ENCODE measurements around the gene PRODH2. TPM values are rescaled to one million over a fixed set of nuclear protein-coding genes. Genes with fewer than 3 reads are reported as not detected.
A peak's percentile ranks its signal among the peaks of the same experiment; 100 is the strongest.

Gene PRODH2
- total RNA-seq, 6 experiments from 2014 or later: not detected

DNA sequence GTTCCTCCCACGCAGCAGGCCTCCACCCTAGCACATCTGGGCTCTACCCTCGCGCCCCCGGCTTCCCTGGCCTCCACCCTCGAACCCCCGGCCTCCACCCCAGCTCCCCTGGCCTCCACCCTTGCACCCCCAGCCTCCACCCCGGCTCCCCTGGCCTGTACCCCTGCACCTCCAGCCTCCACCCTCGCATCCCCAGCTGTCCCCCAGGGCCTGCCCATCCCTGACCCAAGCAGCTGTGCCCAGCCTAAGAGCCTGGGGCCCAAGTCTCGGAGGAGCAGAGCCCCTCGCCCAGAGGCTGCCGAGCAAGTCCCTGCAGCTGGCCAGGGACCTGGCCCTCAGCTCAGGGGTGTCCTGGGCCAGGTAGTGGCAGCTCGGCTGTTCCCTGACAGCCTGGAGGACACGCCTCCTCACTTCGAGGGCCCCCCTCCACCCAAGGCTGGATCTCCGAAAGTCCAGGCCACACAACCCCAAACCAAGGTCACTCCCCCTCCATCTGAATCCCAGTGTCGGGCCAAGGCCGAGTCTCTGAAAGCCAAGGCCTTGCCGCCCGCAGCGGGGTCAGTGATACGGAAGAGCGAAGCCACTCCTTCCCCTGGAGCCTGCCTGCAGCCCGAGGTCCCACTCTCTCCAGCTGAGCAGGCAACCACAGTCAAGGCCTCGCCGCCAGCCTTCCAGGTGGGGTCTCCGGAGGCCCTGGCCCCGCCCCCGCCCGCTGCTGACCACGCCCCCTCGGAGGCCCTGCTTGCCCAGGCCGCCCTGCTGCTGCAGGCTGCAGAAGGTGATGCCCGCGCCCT lies 45.2 kb downstream of the PRODH2 start:
- H3K27me3 Mint-ChIP-seq (ENCODE audit: insufficient read depth): peaks cover 2% of the 10 kb centered on the region
- DNase-seq: no peak
- H3K4me3 Mint-ChIP-seq: no peak overlapping the region
- no peak overlapping the region for H3K27ac Mint-ChIP-seq
- peaks cover 6% of the 10 kb centered on the region; the same call in 1 of the 2 replicates for H3K4me1 Mint-ChIP-seq (ENCODE audit: low read depth)
- no peaks in the 10 kb centered on the region for H3K9me3 Mint-ChIP-seq
- TF ChIP-seq, protein P1, sequence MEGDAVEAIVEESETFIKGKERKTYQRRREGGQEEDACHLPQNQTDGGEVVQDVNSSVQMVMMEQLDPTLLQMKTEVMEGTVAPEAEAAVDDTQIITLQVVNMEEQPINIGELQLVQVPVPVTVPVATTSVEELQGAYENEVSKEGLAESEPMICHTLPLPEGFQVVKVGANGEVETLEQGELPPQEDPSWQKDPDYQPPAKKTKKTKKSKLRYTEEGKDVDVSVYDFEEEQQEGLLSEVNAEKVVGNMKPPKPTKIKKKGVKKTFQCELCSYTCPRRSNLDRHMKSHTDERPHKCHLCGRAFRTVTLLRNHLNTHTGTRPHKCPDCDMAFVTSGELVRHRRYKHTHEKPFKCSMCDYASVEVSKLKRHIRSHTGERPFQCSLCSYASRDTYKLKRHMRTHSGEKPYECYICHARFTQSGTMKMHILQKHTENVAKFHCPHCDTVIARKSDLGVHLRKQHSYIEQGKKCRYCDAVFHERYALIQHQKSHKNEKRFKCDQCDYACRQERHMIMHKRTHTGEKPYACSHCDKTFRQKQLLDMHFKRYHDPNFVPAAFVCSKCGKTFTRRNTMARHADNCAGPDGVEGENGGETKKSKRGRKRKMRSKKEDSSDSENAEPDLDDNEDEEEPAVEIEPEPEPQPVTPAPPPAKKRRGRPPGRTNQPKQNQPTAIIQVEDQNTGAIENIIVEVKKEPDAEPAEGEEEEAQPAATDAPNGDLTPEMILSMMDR (IDR thresholded peaks at IDR 0.05): no peak
- peaks cover 7% of the 10 kb centered on the region for H3K36me3 Mint-ChIP-seq (ENCODE audit: low read depth)

GRCh38 chr19:35766571-35767104 lies 46.0 kb downstream of the PRODH2 start:
- H3K4me3 Mint-ChIP-seq: no peak overlapping the region
- H3K36me3 Mint-ChIP-seq (ENCODE audit: low read depth): peaks cover 12% of the 10 kb centered on the region
- H3K9me3 Mint-ChIP-seq: no peaks in the 10 kb centered on the region
- H3K27ac Mint-ChIP-seq: no peak overlapping the region
- peaks cover 6% of the 10 kb centered on the region; the same call in 1 of the 2 replicates for H3K4me1 Mint-ChIP-seq (ENCODE audit: low read depth)
- TF ChIP-seq, protein P1 (IDR thresholded peaks at IDR 0.05): no peak
- H3K27me3 Mint-ChIP-seq (ENCODE audit: insufficient read depth): peaks cover 2% of the 10 kb centered on the region
- DNase-seq: no peak

- Mint-ChIP-seq H3K27me3 (ENCODE audit: insufficient read depth) (peaks cover 2% of the 10 kb centered on the region; the same call in 1 of the 2 replicates), H3K27ac (no peak overlapping the region), H3K9me3 (no peaks in the 10 kb centered on the region), H3K4me1 (ENCODE audit: low read depth) (peaks cover 7% of the 10 kb centered on the region), H3K4me3 (no peak overlapping the region), H3K36me3 (ENCODE audit: low read depth) (peaks cover 13% of the 10 kb centered on the region)
- TF ChIP-seq, protein P1 (IDR thresholded peaks at IDR 0.05): no peak
- DNase-seq: no peak
These were observed 48.0 kb downstream of the PRODH2 start for GRCh38 chr19:35764432-35765315.

GRCh38 chr19:35760711-35761349 lies 51.8 kb downstream of the PRODH2 start:
- no peak for DNase-seq
- Mint-ChIP-seq H3K27me3 (ENCODE audit: insufficient read depth) (peaks cover 4% of the 10 kb centered on the region; the same call in 1 of the 2 replicates), H3K4me1 (ENCODE audit: low read depth) (peaks cover 32% of the 10 kb centered on the region), H3K4me3 (no peak overlapping the region), H3K27ac (no peak overlapping the region), H3K36me3 (ENCODE audit: low read depth) (peaks cover 17% of the 10 kb centered on the region; the same call in 1 of the 2 replicates), H3K9me3 (no peaks in the 10 kb centered on the region)
- TF ChIP-seq, protein P1 (IDR thresholded peaks at IDR 0.05): no peak; the same call in 1 of the 2 replicates

- Mint-ChIP-seq H3K4me3 (peak overlapping the region; percentile 92), H3K9me3 (no peaks in the 10 kb centered on the region), H3K27me3 (ENCODE audit: insufficient read depth) (peaks cover 6% of the 10 kb centered on the region), H3K27ac (no peak overlapping the region), H3K4me1 (ENCODE audit: low read depth) (peaks cover 37% of the 10 kb centered on the region), H3K36me3 (ENCODE audit: low read depth) (peaks cover 17% of the 10 kb centered on the region; the same call in 1 of the 2 replicates)
- DNase-seq: no peak
- TF ChIP-seq, protein P1 (IDR thresholded peaks at IDR 0.05): no peak
These were observed 52.9 kb downstream of the PRODH2 start for GRCh38 chr19:35759697-35760096.
